ENCODE data around the gene TIMM44.

GRCh38 chr19:7911508-7912143 lies 31.8 kb downstream of the TIMM44 start:
- TF ChIP-seq CTCF (IDR thresholded peaks at IDR 0.05; ENCODE audit: low read depth, low read length, missing input control) (no peak), TAF1 (conservative IDR thresholded peaks at IDR 0.05) (no peak), YY1 (IDR thresholded peaks at IDR 0.05) (no peak), SP1 (IDR thresholded peaks at IDR 0.05) (no peak), ATF3 (IDR thresholded peaks at IDR 0.05) (no peak), REST (IDR thresholded peaks at IDR 0.05) (no peak), JUND (IDR thresholded peaks at IDR 0.05) (no peak), RAD21 (IDR thresholded peaks at IDR 0.05) (no peak), MAX (IDR thresholded peaks at IDR 0.05) (no peak)
